ENCODE results near the gene SLC9A3. TPM values are rescaled to one million over a fixed set of nuclear protein-coding genes. Genes with fewer than 3 reads are reported as not detected.

Gene SLC9A3
- total and polyA plus RNA-seq, 7 donors, result 0.81 to 1.7 (median 1.2) TPM

DNA sequence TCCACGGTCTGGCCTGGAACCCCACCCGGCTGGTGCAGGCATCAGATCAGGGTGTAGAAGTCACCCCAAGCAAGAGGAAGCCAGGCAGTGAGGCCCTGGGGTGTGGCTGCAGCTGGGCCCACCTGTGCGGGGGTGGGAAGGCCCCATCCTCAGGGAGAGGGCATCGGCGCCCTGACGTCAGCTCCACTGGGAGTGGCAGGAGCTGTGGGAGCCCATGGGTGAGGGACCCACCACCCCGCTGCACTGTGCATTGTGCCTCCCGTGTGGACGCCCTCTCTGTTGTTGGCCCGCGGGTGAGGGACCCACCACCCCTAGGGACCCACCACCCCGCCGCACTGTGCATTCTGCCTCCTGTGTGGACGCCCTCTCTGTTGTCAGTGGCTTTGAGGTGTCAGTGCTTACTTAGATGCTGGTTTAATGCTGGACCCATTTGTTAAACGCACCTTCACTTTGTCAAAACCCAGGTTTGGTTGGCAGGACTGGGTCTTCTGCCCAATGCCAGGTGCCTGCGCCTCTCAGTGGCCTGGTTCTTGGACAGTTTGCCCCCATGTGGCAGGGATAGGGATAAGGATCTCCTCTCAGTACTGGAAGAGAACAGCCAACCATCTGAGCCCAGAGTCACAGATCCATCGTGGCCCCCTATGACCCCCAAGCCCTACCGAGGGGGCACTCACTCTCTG lies 88.1 kb downstream of the SLC9A3 start:
- TF ChIP-seq, protein P1, sequence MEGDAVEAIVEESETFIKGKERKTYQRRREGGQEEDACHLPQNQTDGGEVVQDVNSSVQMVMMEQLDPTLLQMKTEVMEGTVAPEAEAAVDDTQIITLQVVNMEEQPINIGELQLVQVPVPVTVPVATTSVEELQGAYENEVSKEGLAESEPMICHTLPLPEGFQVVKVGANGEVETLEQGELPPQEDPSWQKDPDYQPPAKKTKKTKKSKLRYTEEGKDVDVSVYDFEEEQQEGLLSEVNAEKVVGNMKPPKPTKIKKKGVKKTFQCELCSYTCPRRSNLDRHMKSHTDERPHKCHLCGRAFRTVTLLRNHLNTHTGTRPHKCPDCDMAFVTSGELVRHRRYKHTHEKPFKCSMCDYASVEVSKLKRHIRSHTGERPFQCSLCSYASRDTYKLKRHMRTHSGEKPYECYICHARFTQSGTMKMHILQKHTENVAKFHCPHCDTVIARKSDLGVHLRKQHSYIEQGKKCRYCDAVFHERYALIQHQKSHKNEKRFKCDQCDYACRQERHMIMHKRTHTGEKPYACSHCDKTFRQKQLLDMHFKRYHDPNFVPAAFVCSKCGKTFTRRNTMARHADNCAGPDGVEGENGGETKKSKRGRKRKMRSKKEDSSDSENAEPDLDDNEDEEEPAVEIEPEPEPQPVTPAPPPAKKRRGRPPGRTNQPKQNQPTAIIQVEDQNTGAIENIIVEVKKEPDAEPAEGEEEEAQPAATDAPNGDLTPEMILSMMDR (IDR thresholded peaks at IDR 0.05), result peak; percentile 3
- WGBS, 3 donors, result 71 to 76% (median 71%) methylated on average over 18 of the region's 18 CpGs
- Histone ChIP-seq H3K4me1 (no peaks in the 10 kb centered on the region), H3K27me3 (ENCODE audit: insufficient read depth in 3 of 3, low read length in 2 of 3) (peaks cover 0 to 5% (median 0%) of the 10 kb centered on the region in 3 donors), H3K27ac (no peak overlapping the region), H3K4me3 (no peak overlapping the region), H3K9me3 (no peaks in the 10 kb centered on the region), H3K36me3 (ENCODE audit: insufficient read depth in 1 of 2, low read depth in 1 of 2) (no peaks in the 10 kb centered on the region)
- DNase-seq (peak in 1 of 2 donors; percentile 45), ATAC-seq (peak in 2 of 4 donors; percentile 40 to 50)
- intact Hi-C loops (cut with DNase I), result no loop called here

DNA sequence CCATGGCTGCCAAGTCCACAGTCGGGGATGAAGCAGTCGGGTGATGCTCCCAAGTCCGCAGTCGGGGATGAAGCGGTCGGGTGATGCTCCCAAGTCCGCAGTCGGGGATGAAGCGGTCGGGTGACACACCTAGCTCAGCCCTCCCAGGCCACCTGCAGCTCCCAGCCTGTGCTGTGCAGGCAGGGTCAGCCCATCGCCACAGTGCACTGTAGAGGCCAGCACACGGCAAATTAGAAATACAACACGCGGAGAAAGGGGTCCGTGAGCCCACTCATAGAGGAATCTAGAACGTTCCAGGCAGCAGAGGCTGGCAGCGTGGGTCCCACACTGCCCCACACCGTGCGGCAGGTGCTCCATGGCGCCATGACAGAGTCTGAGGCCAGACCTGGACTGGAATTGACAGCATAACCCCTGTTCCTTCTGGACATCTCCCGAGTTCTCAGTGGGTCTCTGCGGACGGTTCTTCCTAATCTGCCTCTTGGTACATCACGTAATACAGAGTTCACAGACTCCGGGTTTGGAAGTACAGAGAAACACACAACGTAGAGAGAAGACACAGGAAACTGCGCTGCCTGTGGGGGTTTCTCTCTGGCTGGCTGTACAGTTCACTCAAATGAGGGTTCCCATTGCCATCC lies 89.0 kb downstream of the SLC9A3 start:
- H3K27ac ChIP-seq, result no peak overlapping the region
- no peak for ATAC-seq
- H3K36me3 ChIP-seq (ENCODE audit: insufficient read depth in 1 of 2, low read depth in 1 of 2), result no peaks in the 10 kb centered on the region
- 80 to 83% (median 83%) methylated on average over 27 of the region's 27 CpGs for WGBS, 3 donors
- peaks cover 0 to 6% (median 4%) of the 10 kb centered on the region in 3 donors for H3K27me3 ChIP-seq (ENCODE audit: insufficient read depth in 3 of 3, low read length in 2 of 3)
- H3K4me1 ChIP-seq, result no peaks in the 10 kb centered on the region
- TF ChIP-seq, protein P1 (IDR thresholded peaks at IDR 0.05), result no peak
- DNase-seq, result peak in 1 of 2 donors; percentile 28
- intact Hi-C loops (cut with DNase I), result no loop called here
- no peaks in the 10 kb centered on the region for H3K9me3 ChIP-seq
- no peak overlapping the region for H3K4me3 ChIP-seq

DNA sequence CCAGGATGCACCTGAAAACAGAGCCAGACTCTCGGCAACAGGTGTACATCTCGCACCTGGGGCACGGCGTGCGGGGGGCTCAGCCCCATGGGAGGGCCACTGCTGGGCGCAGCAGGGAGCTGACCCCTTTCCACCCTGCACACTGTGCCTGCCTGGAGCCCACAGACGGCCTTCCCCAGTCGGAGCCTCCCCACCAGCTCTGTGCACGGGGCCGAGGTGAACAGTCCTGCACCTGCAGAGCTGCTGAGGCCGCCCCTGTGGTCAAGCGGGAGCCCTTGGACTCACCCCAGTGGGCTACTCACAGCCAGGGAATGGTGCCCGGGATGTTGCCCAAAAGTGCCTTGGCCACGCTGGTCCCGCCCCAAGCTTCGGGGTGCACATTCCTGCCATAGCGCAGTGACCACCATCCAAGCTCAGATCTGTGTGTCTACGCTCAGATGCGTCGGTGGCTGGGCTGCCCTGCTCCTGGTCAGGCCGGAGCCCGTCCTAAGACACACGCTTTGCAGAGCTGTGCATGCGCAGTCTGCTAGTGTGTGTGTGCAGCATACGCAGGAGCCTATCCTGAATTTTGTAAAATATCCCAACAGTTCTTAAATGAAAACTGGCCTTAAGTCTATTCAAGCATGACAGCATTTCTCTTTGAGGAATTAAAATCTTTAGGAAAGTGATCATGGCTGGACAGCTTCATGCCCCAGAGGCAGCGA lies 89.7 kb downstream of the SLC9A3 start:
- ATAC-seq (no peak), DNase-seq (peak in 1 of 2 donors; percentile 41)
- H3K27ac ChIP-seq, result no peak overlapping the region
- no peaks in the 10 kb centered on the region for H3K36me3 ChIP-seq (ENCODE audit: insufficient read depth in 1 of 2, low read depth in 1 of 2)
- no peaks in the 10 kb centered on the region for H3K4me1 ChIP-seq
- H3K27me3 ChIP-seq (ENCODE audit: insufficient read depth in 3 of 3, low read length in 2 of 3), result peaks cover 0 to 9% (median 8%) of the 10 kb centered on the region in 3 donors
- intact Hi-C loops (cut with DNase I), result no loop called here
- WGBS, 3 donors, result 82 to 89% (median 84%) methylated on average over 26 of the region's 26 CpGs
- H3K9me3 ChIP-seq, result no peaks in the 10 kb centered on the region
- TF ChIP-seq, protein P1 (IDR thresholded peaks at IDR 0.05), result no peak
- H3K4me3 ChIP-seq, result no peak overlapping the region

DNA sequence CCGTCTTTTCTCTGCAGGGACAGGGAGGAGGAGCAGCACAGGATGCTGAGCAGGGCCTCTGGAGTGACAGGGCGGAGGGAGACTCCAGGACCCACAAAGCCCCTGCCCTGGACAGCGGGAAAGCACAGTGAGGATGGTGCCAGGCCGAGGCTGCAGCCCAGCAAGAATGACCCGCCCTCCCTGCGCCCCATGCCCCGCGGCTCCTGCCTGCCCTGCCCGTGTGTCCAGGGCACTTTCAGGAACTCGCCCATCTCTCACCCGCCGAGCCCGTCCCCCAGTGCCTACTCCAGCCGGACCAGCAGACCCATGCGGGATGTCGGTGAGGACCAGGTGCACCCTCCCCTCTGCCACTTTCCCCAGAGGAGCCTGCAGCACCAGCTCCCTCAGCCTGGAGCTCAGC lies 90.4 kb downstream of the SLC9A3 start:
- H3K36me3 ChIP-seq (ENCODE audit: insufficient read depth in 1 of 2, low read depth in 1 of 2), result no peaks in the 10 kb centered on the region
- WGBS, 3 donors, result 74 to 76% (median 75%) methylated on average over 15 to 16 of the region's 16 CpGs
- TF ChIP-seq, protein P1 (IDR thresholded peaks at IDR 0.05), result no peak
- peaks cover 0 to 9% (median 9%) of the 10 kb centered on the region in 3 donors for H3K27me3 ChIP-seq (ENCODE audit: insufficient read depth in 3 of 3, low read length in 2 of 3)
- intact Hi-C loops (cut with DNase I), result no loop called here
- H3K4me1 ChIP-seq, result no peaks in the 10 kb centered on the region
- no peak for ATAC-seq
- H3K27ac ChIP-seq, result no peak overlapping the region
- peak in 1 of 2 donors; percentile 48 for DNase-seq
- no peak overlapping the region for H3K4me3 ChIP-seq
- H3K9me3 ChIP-seq, result no peaks in the 10 kb centered on the region

Measured in psoas muscle (tissue), 8 donors.